ENCODE measurements around the gene ALOX5AP.

The ALOX5AP gene

GRCh38 chr13:30715372-30715756 lies 20.0 kb upstream of the ALOX5AP start:
- DNase-seq, result no peak

GRCh38 chr13:30715837-30716236 lies 19.5 kb upstream of the ALOX5AP start:
- no peak for DNase-seq

GRCh38 chr13:30718661-30719524 lies 16.4 kb upstream of the ALOX5AP start:
- DNase-seq, result no peak

- no peak for DNase-seq
Measured at GRCh38 chr13:30719525-30719914, 15.8 kb upstream of the ALOX5AP start.

- DNase-seq, result peak; percentile 73
Measured at GRCh38 chr13:30720172-30720869, 15.0 kb upstream of the ALOX5AP start.

- DNase-seq, result no peak
Measured at GRCh38 chr13:30721936-30722335, 13.4 kb upstream of the ALOX5AP start.

- no peak for DNase-seq
Measured at GRCh38 chr13:30722361-30722760, 13.0 kb upstream of the ALOX5AP start.

GRCh38 chr13:30724778-30725177 lies 10.6 kb upstream of the ALOX5AP start:
- no peak for DNase-seq

- DNase-seq, result no peak
Measured at GRCh38 chr13:30725326-30726085, 9.8 kb upstream of the ALOX5AP start.

- DNase-seq, result no peak
Measured at GRCh38 chr13:30726192-30726591, 9.2 kb upstream of the ALOX5AP start.

- DNase-seq, result no peak
Measured at GRCh38 chr13:30727491-30728355, 7.6 kb upstream of the ALOX5AP start.

GRCh38 chr13:30729801-30730200 lies 5.5 kb upstream of the ALOX5AP start:
- DNase-seq, result no peak

- no peak for DNase-seq
Measured at GRCh38 chr13:30730526-30730925, 4.8 kb upstream of the ALOX5AP start.

GRCh38 chr13:30731361-30732045 lies 3.8 kb upstream of the ALOX5AP start:
- DNase-seq, result no peak

GRCh38 chr13:30732046-30732390 lies 3.3 kb upstream of the ALOX5AP start:
- no peak for DNase-seq

- no peak for DNase-seq
Measured at GRCh38 chr13:30734439-30734838, 904 bp upstream of the ALOX5AP start.

GRCh38 chr13:30735872-30736175 lies 481 bp downstream of the ALOX5AP start:
- no peak for DNase-seq

- DNase-seq, result no peak
Measured at GRCh38 chr13:30736461-30737320, 1.3 kb downstream of the ALOX5AP start.

GRCh38 chr13:30737511-30738337 lies 2.4 kb downstream of the ALOX5AP start:
- peak; percentile 75 for DNase-seq

- no peak for DNase-seq
Measured at GRCh38 chr13:30738526-30739236, 3.3 kb downstream of the ALOX5AP start.

All from hematopoietic multipotent progenitor cell treated with erythropoietin and hydrocortisone succinate and interleukin-3 and kit ligand, for 6 days (in vitro differentiated cells).